Measurements from ENCODE around the gene SLC30A2.
"Not testable (repeated sequence)": the region's sequence is repeated elsewhere in the genome, so short reads cannot be mapped to it uniquely, and the experiment has no call there.

The SLC30A2 gene, protein sequence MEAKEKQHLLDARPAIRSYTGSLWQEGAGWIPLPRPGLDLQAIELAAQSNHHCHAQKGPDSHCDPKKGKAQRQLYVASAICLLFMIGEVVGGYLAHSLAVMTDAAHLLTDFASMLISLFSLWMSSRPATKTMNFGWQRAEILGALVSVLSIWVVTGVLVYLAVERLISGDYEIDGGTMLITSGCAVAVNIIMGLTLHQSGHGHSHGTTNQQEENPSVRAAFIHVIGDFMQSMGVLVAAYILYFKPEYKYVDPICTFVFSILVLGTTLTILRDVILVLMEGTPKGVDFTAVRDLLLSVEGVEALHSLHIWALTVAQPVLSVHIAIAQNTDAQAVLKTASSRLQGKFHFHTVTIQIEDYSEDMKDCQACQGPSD

DNA sequence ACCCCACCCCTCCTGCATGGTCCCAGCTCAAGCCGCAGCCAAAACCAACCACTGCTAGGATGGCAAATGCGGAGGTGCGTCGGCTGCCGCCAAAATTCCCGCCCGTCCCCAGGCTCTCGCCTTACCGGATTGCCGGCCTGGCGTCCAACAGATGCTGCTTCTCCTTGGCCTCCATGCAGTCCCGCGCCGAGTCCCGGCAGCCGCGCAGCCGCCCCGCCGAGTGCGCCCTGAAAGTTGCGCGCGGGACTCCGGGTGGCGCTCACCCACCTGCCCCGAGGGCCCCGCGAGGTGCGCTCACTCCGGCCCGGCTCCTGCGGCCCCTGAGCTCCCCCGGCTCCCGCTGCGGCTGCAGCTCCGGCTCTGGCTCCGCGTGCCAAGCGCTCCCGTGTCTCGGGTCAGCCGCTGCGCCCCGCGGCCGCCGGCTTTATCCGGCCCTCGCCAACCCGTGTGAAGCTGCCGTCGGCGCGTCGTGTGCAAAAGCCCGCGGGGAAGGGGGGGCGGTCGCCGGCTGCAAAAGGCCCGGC is at the start of gene SLC30A2:
Gene SLC30A2 (minus strand): TSS at position 397 of the 524 bp plus-strand sequence. CDS start 222 bp downstream, at position 175.
- DNase-seq = no peak

DNA sequence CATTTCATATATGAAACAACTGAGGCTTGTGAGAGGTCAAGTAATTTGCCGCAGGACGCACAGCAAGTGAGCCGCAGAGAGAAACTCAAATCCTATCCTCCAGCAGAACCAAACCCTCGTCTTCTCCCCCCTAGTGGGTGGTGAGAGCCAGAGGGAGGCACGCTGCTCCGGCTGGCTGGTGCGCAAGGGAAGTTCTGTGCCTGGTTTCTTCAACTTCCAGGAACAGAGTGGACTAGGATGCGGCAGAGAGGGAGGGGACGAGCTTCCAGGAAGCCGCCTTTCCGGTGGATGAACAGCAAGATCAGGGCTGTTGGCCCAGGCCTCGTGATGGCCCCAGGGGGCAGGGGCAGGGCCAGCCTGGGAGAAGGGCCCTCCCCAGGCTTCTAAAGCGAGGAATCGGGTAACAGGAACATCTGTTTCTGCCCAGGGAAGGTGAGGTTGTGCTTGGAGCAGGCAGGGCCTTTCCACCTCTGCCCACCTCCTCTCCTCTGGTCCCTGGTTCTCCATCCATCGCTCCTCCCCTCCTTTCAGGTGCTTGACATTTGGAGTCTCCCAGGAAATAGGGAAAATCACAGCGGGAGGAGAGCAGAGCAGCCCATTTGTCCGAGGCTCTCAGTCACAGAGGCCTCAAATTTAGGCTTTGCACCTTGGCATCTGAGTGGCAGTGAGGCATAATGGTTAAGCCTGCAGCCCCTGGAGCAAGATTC is 48.9 kb upstream of the SLC30A2 start:
- DNase-seq = no peak

DNA sequence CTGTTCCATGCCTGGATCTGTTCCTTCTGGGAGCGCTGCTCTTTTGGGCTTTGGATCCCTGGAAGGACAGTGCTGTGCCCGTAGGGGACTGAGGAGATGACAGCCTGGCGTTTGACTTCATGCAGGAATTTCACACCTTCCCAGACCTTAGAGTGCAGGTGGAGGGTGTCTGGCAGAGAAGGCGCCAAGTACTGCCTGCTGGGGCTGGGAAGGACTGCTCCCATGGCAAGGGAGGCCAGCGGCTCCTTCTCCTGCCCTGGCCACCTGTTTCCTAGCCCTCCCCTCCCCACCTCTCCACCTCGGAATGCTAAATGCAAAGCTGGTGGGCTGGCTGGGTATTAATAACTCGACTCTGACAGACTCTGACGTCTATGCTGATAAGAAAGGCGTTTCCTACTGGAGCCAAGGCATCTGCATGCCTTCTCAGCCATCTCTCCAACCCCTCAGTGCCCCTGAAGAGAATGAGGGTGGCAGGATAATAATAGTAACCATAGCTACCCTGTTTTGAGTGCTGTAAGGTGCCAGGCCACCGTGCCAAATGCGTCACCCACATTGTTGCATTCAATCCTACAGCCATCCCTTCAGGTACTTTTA is 48.3 kb upstream of the SLC30A2 start:
- no peak for DNase-seq

DNA sequence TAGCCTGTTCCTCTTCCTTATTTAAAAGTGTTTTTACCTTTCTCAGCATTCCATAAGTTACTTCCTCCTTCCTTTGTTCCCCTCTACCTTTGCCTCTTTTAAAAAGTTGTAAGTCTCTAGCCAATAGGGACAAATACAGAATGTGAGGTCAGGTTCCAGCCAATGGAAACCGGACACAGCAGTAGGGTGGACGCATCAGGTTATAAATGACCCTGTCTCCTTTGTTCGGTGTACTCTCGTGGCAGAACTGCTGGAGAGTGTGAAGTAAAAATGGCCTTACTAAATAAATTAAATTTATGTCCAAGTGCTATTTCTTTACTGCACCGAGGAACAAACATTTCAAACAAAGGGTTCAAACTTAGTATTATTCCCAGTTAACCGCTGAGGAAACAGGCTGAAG is 47.7 kb upstream of the SLC30A2 start:
- DNase-seq = not testable (repeated sequence)

DNA sequence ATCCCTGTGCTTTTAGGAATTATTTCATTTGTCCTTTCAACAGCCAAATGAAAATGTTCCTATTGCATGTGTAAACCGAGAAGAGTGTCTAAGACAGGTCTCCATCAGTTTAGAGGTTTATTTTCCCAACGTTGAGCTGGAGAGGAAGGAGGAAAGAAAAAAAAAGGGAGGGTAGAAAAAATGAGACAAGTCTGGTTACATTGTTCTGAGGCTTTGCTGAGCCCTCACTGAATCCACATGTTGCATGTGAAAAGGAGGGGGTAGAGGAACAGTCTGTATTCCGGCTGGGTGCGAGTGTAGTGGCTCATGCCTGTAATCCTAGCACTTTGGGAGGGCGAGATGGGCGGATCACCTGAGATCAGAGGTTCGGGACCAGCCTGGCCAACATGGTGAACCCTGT is 46.5 kb upstream of the SLC30A2 start:
- DNase-seq = no peak

DNA sequence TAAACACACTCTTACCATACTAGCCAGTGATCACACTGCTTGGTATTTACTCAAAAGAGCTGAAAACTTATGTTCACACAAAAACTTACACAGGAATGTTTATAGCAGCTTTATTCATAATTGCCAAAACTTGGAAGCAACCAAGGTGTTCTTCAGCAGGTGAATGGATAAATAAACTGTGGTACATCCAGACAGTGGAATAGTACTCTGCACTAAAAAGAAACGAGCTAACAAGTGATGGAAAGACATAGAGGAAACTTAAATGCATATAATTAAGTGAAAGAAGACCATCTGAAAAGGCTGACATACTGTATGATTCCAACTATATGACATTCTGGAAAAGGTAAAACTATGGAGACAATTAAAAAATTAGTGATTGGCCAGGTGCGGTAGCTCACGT is 45.0 kb upstream of the SLC30A2 start:
- DNase-seq = no peak

DNA sequence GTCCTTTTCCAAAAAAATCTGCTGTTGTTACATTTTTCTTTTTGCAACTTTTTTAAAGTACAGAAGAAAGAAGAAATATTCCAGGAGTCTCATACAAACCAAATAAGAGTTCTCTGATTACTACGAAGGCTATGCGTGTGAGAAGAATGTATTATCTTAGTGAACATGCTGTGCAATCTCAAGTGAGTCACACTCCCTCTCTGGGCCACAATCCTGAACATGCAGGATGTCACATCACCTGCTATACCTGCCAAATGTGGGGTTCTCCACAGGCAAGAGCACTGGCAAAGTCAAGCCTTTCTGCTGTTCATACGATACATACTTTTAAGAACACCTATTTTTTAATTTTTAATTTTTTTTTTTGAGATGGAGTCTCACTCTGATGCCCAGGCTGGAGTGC is 43.2 kb upstream of the SLC30A2 start:
- no peak for DNase-seq

DNA sequence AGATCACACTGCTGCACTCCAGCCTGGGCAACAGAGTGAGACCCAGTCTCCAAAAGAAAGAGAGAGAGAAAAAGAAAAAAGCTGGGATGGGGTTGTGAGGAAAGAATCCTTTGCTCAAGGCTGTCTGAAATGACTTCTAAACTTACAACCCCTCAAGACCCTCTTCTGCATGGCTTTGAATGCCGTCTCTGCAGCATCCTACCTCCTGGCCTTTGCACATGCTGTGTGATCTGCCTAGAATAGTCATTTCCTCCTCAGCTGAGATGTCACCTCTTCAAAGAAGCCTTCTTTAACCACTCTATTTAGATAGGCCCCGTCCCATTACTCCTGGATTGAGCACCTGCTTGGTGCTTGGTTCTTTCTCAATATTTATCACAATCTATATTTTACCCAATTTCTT is 38.9 kb upstream of the SLC30A2 start:
- no peak for DNase-seq

DNA sequence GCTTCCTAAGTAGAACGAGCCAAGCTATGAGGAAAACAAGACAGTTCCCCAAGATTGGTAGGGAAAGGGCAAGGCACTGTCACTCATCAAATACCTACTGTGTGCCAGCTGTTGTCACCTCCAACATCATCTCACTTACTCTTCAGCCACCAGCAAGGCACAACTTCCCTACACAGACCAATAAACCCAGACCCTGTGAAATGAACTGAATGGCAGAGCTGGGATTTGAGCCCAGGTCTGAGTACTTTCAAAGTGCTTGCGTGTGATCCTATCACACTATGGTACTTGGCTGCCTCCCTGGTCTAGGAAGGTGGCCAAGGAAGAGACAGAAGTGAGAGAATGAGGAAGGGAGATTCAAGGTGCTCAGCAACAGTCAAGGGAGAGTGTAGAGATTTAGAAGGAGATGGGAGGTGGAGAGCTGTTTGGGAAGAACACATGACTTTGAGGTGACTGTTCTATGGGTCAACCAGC is 38.2 kb upstream of the SLC30A2 start:
- no peak for DNase-seq

DNA sequence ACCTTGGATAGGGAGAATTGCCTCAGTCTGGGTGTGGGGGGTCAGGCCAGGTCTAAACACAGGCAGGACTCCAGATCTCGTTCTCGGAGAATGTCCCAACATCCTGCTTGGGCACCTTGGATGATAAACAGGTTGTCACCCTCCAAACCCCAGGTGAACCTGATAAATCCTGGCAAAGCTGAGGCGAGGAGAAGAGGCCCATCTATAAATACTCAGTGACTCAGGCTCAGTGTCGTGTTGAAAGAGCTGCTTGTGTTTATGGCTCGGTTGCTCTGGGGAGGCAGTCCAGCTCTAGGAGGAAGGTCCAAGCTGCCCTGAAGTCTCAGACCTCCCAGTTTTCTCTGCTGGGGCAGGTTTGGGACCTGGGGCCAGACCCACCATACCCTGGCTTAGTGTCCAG is 37.3 kb upstream of the SLC30A2 start:
- no peak for DNase-seq

DNA sequence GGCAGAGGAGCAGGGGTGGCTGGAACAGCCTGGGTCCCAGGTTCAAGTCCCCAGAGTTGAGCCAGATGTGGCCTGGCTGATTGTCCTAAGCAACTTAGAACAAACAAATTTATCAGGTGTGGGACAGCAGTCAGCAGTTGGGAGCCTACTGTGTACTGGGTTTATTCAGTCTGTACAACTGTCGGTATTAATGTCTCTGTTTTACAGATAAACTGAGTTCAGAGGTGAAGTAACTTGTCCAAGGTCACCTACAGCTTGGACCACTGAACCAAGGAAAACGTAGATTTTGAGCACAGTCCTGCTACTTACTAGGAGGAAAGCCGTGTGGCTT is 36.1 kb upstream of the SLC30A2 start:
- no peak for DNase-seq

DNA sequence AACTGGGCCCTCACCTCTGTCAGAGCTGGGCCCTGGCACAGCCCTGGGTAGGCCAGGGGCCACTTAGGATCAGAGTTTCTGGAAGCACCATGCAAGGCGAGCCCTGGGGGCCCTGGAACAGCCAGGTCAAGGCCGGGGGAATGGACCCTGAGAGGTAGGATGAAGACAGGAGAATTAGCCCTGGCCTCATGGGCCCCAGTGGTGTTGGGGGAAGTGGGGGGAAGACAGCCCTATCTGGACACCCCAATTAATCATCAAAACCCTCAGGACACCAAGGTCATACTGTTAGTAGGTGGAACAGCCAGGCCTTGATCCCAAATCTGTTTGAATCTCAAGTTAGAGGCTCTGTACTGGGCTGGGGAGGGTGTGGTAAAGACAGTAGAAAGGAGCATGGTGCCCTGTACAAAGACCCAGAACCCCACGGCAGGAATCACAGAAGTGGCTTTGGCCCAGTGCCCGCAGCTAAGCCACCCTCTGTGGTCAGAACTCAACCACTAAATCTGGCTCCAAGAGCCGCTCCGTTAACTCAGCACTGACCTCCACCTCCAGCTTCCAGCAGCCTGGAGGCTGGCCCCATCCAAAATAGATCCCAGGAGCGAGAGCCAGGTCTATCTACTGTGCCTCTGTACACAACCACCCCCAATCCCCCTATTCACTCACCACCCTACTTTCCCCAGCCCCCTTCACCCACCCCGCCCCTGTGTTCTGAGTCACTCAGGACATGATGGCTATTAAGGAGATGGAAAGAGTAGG is 35.5 kb upstream of the SLC30A2 start:
- no peak for DNase-seq

DNA sequence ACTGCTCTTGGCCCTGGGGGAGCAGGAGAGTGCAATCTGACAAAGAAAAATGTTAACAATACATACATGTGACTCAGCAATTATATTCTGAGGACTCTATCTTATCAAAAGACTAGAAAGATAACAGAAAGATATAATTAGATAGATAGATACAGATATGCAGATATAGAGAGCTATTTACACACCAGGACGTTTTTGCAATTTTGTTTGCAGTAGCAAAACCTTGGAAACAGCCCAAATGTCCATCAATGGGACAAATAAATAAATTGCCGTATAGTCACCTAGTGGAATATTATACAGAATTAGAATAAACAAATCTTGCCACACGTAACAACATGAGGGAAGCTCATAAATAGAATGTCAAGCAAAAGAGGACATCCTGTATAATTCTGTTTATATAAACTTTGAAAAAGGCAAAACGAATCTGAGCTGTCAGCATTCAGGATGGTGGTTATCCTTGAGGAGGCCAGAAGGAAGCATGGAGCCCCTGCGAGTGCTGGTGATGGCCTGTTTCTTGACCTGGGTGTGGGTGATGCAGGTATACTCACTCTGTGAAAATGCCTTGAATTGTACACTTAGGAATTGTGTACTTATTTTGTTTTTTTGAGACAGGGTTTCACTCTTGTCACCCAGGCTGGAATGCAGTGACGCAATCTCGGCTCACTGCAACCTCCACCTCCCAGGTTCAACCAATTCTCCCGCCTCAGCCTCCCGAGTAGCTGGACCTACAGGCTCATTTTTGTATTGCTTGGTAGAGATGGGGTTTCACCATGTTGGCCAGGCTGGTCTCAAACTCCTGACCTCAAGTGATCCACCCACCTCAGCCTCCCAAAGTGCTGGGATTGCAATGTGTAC is 34.3 kb upstream of the SLC30A2 start:
- no peak for DNase-seq

DNA sequence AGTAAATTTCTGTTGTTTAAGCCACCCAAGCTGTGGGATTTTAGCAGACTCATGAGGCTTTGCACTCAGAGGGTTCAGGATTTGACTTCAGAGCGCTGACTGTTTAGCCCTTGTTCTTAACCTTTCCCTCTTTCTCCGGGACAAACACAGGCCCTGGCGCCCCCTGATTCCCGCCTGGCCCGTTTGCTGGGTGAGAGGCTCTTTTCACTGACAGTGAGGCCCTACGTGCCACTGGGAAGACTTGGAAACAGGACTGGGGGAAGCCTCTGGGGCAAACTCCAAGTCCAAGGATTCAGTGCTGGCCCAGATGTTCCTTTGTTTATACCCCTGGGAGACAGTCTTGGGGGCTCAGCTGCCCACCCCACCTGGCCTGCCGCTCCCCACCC is 33.3 kb upstream of the SLC30A2 start:
- DNase-seq = no peak

DNA sequence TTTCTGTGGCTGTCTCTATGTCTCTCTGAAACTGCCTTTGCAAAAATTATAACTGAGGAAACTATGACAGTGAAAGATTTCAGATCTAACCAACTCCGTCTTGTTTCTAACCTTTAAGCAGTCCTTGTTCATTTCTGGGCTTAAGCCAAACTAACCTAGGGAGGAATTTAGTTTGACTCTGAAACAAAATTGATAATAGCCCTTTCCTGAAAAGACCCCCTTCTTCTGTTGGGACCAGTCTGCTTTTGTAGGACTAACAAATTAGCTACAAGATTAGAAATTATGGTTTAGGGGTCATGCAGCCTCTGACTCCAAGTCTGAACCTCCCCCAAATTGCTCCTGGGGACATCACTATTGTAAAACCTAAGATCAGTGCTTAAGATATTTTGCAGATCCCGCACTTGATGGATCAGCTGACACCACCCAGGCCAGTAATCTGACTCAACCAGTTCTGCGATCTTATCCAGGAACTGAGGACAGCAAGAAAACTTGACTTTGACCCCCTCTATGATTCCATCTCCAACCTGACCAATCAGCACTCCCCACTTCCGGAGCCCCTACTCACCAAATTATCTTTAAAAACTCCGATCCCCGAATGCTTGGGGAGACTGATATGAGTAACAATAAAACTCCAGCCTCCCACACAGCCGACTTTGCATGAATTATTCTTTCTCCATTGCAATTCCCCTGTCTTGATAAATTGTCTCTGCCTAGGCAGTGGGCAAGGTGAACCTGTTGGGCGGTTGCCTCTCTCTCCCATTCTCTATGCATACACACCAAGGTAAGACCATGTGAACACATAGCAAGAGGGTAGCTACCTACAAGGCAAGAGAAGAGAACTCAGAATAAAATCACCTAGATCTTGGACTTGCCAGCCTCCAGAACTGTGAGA is 32.6 kb upstream of the SLC30A2 start:
- no peak for DNase-seq

DNA sequence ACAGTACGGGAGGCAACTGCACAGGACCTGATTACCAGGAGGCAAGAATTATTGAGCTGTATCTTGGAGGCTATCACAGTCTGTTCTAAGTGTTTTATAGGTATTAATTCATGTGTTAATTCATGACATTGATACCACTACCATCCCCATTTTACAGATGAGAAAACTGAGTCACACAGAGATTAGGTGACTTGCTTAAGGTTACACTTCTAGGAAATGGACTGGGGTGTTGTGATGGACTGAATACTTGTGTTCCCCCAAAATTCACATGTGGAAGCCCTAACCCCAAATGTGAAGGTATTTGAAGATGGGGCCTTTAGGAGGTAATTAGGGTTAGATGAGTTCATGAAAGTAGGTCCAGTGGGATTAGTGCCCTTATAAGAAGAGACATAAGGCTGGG is 31.6 kb upstream of the SLC30A2 start:
- no peak for DNase-seq

DNA sequence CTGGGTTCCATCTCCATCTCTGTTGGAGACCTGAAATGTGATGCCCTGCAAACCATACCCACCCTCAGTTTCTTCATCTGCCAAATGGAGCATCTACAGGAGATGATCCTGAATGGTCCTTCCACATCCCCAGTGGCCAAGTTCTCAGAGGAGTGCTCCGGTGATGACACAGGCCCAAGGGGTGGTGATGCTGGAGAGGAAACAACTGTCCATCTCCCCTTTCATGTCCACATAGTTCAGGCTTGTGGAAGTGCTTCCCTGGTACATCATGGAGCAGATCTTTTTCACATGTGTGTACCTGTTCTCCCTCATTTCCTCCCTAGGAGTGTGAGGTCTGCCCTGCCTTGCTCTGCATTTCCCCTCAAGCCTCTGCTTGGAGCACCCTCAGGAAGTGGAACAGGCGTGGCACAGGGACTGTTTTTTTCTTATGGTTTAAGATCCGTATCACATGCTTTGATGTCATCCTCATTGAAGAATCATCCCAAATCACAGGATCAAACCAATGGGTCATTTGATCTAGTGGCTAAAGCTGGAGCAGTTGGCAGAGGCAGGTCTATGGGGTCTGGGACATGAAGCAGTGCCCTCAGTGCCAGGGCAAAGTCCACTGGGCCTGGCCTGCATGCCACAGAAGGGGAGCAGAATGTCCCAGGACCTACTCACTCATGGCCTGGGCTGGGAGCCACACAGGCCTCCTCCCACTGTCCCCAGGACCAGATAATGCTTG is 29.7 kb upstream of the SLC30A2 start:
- DNase-seq = no peak

DNA sequence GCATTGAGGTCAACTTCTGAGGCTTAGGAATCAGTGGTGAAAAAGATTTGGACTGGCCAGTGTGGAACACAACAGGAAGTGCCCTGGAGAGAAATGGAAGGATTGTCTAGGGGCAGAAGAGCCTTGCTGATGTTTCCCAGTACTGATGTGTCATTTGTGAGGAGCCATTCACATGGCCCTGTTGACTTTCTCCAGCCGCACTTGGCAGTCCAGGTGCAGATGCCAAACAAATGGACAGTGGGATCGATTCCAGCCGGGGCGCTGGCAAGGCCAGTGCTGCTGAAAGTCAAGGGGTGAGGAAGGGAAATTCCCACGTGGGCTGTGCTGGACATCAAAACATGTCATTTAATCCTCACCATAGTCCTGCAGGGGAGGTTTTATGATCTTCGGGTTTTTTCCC is 26.4 kb upstream of the SLC30A2 start:
- no peak for DNase-seq

DNA sequence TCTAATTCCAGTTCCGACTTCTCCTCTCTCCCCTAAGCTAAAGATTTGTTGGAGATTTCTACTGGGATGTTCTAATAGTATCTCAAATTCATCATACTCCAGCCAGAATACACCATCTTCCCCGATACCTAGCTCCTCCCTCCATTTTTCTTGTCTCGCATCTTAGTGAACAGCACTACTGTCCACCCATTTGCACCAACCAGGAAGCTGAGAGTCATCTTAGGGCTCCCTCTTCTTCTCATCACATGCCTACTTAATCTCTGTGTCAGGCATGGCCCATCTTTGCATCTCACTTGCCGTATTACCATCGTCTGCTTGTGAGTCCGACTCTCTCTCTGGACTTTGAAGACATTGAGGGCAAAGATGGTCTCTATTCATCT is 25.0 kb upstream of the SLC30A2 start:
- DNase-seq = no peak

DNA sequence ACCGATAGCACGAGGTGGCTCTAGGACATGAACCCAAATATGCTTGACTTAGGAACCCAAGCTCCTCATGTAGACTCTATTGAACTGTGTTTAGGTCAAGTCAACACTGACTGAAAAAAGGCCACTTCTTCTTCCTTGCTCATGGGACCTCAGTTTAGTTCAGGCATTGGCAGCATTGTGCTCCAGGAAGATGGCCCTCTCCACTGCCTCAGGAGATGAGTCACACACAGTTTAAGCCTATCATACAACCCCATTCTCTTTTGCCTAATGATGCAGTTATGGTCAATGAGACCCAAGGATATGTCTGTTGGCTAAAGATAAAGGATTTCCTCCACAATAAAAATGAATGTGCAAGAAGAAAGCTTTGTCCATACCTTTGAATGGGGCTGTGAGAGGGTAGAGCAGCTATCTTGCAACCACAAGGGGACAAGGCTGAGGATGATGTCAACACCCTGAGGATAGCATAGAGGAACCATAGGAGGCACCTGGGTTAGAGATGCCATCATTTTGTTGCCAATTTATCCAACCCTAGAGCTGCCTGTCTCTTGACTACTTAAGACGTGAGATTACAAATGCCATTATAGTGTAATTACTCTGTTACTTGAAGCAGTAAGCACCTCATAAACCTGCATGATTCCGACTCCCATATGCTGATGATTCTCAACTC is 24.5 kb upstream of the SLC30A2 start:
- DNase-seq = no peak
